Measurements from ENCODE around the gene VWA5A. TPM values are rescaled to one million over a fixed set of nuclear protein-coding genes. Genes with fewer than 3 reads are reported as not detected.
A peak's percentile ranks its signal among the peaks of the same experiment; 100 is the strongest.

VWA5A gene
- total and polyA plus RNA-seq, 9 of the 15 experiments (the other 6 are each of a cell fraction or from before 2014, with no cell fraction given), result 4.6 to 19.7 (median 6.9) TPM

DNA sequence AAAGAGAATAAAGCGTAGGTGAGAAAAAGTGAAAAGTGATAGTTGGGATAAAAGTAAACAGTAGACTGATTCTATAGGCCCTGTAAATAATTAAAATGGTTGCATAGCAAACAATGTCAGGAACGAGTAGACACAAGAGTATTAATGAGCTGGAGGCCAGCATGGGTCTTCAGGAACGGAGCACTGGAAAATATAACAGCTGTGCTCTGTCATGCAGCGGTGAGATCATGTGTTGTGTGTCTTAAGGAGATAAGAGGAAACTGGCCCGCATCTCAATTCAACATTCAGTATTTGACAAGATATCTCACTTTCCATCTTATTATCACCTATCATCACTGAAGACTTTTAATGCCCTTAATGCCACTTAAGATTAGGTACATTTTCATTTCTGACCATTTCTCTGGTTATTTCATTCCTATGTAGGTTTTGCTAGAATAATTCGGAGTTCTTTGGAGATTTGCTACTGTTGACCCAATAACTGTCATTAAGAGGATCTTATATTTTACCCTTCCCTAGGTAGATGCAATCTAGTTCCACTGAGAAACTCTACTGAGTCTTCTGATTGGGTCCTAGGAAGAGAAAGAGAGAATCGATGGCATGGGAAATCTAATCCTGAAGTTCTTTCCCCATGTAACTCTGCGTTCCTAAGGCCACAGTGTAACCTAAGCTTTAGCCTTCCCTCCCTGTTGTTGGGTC, 35.5 kb upstream of the VWA5A start (continued):
- no peak for TF ChIP-seq RBM17 (IDR thresholded peaks at IDR 0.05; ENCODE audit: borderline replicate concordance, low read depth, low read length)
- TF ChIP-seq ZNF398 (CRISPR knock-in tag; IDR thresholded peaks at IDR 0.05), result no peak
- TF ChIP-seq RAD21 (CRISPR knock-in tag; conservative IDR thresholded peaks at IDR 0.05 in 1 of 2, IDR thresholded peaks at IDR 0.05 in 1 of 2), result peak in 1 of 2 experiments; percentile 15; a peak in 1 of 4 replicates
- TF ChIP-seq SMAD1 (IDR thresholded peaks at IDR 0.05; ENCODE audit: low read depth, low read length, partially characterized antibody), result peak; percentile 61
- TF ChIP-seq KHSRP (IDR thresholded peaks at IDR 0.05), result peak; percentile 66; the same call in 1 of the 2 replicates
- TF ChIP-seq, protein P1, sequence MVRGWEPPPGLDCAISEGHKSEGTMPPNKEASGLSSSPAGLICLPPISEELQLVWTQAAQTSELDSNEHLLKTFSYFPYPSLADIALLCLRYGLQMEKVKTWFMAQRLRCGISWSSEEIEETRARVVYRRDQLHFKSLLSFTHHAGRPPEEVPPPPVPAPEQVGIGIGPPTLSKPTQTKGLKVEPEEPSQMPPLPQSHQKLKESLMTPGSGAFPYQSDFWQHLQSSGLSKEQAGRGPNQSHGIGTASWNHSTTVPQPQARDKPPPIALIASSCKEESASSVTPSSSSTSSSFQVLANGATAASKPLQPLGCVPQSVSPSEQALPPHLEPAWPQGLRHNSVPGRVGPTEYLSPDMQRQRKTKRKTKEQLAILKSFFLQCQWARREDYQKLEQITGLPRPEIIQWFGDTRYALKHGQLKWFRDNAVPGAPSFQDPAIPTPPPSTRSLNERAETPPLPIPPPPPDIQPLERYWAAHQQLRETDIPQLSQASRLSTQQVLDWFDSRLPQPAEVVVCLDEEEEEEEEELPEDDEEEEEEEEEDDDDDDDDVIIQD (CRISPR knock-in tag; IDR thresholded peaks at IDR 0.05), result no peak
- TF ChIP-seq ZNF644 (tag; IDR thresholded peaks at IDR 0.05; ENCODE audit: low read depth), result peak; percentile 85; the same call in 1 of the 2 replicates
- peak; percentile 96 for TF ChIP-seq NFE2 (IDR thresholded peaks at IDR 0.05; ENCODE audit: low read depth)
- peak; percentile 61 for TF ChIP-seq MEF2D (tag; conservative IDR thresholded peaks at IDR 0.05; ENCODE audit: low read depth)
- TF ChIP-seq POLR2H (tag; IDR thresholded peaks at IDR 0.05; ENCODE audit: low read depth), result 0 out of 2 replicates have a peak, but pooled peaks have one; percentile 17
- TF ChIP-seq ATF1 (CRISPR knock-in tag; IDR thresholded peaks at IDR 0.05), result no peak
- TF ChIP-seq ATF1 (tag; IDR thresholded peaks at IDR 0.05), result peak; percentile 73
- TF ChIP-seq ZSCAN29 (IDR thresholded peaks at IDR 0.05), result peak; percentile 84; the same call in 1 of the 2 replicates
- TF ChIP-seq NONO (IDR thresholded peaks at IDR 0.05; ENCODE audit: low read depth in 2 of 2, low read length in 1 of 2), result 0 out of 4 replicates have a peak, but pooled peaks of 1 of the 2 experiments have one; percentile 27
- no peak for TF ChIP-seq IRF1 (CRISPR knock-in tag; IDR thresholded peaks at IDR 0.05; ENCODE audit: borderline replicate concordance)
- TF ChIP-seq ELF4 (CRISPR knock-in tag; IDR thresholded peaks at IDR 0.05), result peak; percentile 36; the same call in 1 of the 2 replicates
- 0 out of 2 replicates have a peak, but pooled peaks have one; percentile 73 for TF ChIP-seq NR2F6 (CRISPR knock-in tag; IDR thresholded peaks at IDR 0.05)
- no peak for TF ChIP-seq SLC30A9 (CRISPR knock-in tag; IDR thresholded peaks at IDR 0.05)
- TF ChIP-seq ZFP1 (CRISPR knock-in tag; IDR thresholded peaks at IDR 0.05), result 0 out of 2 replicates have a peak, but pooled peaks have one; percentile 27
- peak; percentile 68; the same call in 1 of the 2 replicates for TF ChIP-seq SMAD4 (CRISPR knock-in tag; conservative IDR thresholded peaks at IDR 0.05)
- TF ChIP-seq ID3 (CRISPR knock-in tag; IDR thresholded peaks at IDR 0.05), result no peak
- no peak for TF ChIP-seq ID3 (tag; IDR thresholded peaks at IDR 0.05)
- peak; percentile 30; the same call in 1 of the 2 replicates for TF ChIP-seq ESRRA (IDR thresholded peaks at IDR 0.05; ENCODE audit: borderline replicate concordance, low read depth)
- peak; percentile 98 for TF ChIP-seq SMARCC2 (IDR thresholded peaks at IDR 0.05; ENCODE audit: low read depth)

Data from K562 (cell line).